K562 treated with DMSO at 1 percent for 12 hours (cell line): ENCODE data around the gene C1orf232. TPM values are rescaled to one million over a fixed set of nuclear protein-coding genes. Genes with fewer than 3 reads are reported as not detected.

Source experiments
- total RNA-seq: library from RNA; unstranded; fragments of 300-600 nt; gene quantifications from 2 replicates; pipeline ENCODE4 v1.2.3, GENCODE V29; 2022; ENCODE audit not compliant: insufficient read depth

C1orf232 gene
- not detected in 2 replicates for total RNA-seq

DNA sequence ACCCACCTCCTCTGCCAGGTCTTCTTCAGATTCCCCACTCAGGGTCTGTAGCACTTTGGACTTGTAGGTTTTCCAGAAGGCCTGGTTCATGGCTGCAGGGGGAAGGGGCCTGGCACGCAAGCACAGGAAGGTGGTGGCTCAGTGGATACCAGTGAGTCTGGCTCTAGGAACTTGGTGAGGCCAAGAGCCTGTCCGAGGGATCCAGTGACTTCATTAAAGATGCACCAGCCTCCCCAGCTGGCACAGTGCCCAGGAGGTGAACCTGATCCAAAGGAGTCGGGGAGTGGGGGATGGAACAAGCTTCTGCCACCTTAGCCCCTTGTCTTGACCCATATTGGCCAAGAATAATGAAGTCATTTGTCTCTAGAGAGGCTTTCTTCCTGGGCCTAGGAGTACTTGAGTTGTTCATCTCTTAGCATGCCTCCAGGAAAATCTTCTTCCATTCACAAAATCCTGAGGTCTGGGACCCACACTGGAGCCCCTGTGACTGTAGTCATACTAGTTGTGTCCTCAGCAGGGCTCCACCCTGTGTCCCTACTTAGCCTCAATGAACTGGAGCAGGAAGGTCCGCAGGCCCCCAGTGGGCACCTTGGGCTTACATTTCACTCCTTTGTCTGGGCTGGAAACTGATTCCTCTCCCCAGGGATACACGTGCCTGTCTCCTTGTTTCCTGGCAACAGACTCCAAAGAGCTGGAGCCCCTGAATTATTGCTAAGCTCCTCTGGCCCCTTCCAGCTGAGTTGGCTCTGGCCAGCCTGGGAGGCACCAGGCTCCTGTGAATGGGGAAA is at the start of gene C1orf232:
TSS of gene C1orf232 (minus strand) at position 554 of the 788 bp plus-strand sequence. CDS start at position 90, 464 bp downstream.

DNA sequence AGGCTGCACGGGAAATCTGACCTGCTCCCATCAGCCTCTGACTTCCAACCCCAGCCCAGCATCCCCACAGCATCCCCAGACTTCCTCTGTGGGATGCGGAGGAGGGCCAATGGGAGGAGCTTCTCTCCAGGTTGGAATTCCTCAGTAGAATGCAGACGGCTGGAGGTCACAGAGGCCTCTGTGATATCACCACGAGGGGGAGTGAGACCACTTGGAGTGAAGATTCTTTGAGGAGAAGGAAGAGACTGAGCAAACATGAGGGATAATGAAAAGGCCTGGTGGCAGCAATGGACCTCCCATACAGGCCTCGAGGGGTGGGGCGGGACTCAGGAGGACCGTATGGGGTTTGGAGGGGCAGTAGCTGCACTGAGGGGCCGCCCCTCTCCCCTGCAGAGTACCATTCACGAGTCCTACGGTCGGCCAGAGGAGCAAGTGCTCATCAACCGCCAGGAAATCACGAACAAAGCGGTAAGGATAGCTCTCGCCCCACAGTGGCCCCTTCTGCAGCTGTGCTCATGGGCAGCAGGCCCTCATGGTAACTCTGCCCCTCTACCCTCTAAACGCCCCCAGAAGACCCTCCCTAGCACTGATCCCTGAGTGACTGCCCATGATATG is 21.7 kb upstream of the C1orf232 start, which contains the start of gene CATSPER4:
TSS of gene CATSPER4 (plus strand) at position 230 of the 615 bp plus-strand sequence. CDS start at position 256, 26 bp downstream.

DNA sequence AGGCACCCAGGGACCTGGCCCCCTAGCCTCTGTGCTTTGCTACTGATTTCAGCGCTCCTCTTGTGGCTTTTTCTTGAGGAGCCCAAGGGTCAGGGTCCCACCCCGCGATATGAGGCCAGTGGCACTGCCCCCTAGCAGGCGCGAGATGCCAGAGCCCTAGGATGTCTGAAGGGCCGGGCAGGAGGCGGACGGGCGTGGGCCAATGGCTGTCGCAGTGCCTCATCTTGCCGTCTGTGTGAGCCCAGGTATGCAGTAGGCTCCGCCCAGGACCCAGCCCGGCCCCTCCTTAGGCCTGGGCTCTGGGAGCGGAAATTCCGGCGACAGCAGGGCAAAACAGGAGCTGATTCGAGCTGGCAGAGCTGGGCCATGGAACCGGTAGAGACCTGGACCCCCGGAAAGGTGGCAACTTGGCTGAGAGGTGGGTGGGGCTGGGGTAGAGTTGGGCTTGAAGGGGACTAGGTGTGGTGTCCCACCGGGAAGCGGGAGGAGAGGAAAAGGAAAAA is 8.5 kb upstream of the C1orf232 start, which contains the start of gene CNKSR1:
TSS of gene CNKSR1 (plus strand) at position 310 of the 503 bp plus-strand sequence. CDS start at position 367, 57 bp downstream.

DNA sequence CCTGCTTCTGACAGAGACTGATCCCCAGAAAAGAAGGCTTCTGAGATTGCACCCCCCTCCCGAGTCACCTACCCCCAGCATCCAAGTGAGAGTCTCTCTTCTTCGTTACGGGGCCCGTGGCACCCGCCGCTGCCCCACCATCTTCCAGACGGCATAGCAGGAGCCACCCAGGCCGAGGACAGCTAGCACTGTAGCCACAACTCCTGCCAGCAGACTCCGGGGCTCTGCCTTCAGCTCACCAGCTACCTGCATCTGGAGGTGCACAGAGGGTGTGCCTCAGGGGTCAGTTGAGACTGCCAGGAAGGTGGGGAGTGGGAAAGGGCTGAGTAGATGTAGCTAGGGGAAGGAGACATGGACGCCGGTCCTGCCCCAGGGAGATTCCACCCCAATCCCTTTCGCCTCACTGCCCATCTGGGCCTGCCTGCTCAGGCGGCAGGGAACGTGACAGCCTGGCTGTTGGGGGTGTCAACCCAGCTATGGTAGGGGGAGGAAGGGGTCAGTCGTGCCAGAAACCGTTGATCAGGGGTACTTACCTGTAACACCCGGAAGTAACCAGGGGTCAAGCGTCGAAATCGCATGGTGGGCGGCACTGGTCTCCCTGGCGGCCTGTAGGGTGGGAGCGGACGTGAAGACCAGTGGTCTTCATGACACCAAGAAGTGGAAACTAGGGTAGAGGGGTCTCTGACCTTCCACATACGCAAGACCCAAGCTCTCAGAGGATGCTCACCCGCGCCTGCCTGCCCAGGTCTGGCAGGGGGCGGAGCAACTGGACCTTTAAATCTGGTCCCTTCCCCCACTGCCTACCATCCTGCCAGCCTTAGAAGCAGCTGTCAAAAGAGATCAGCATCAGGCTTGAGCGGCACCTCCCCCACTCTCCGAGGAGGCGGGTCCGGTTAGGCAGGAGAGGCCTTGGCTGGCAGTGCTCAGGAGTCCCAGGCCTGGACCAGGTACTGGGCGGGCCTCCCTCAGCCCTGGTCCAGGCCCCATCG is 2.6 kb upstream of the C1orf232 start, which contains the start of gene ZNF593OS:
TSS of gene ZNF593OS (minus strand) at position 749 of the 989 bp plus-strand sequence. CDS start at position 578, 171 bp downstream.

DNA sequence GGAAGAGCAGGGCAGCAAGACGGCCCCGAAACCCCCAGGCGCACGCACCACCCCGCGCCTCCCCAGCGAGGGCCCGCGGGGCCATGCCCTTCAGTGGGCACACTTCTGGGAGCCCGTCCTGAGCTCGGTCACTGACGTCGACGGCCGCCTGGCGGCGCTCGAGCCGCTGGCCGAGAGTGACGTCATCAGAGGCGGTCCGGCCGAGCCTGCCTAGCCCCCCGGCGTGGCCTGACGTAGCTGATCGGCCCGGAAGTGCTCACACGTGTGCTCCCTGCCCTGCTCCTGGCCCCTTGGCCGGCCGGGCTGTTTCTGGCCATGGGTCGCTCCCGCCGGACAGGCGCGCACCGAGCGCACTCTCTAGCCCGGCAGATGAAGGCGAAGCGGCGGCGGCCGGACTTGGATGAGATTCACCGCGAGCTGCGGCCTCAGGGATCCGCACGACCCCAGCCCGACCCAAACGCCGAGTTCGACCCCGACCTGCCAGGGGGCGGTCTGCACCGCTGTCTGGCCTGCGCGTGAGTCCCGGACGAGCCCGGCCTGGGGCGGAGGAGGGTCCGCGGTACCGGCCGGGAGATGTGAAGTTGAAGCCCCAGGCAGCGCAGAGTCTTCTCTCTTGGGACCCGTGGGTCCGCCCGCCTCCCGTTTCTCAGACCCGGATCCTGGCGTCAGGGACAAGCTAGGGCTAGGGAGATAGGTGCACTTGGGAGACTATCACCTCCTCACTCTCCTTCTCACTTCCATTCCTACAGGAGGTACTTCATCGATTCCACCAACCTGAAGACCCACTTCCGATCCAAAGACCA is 1.1 kb upstream of the C1orf232 start, which contains the start of gene ZNF593:
TSS of gene ZNF593 (plus strand) at position 240 of the 803 bp plus-strand sequence. CDS start at position 316, 76 bp downstream.

DNA sequence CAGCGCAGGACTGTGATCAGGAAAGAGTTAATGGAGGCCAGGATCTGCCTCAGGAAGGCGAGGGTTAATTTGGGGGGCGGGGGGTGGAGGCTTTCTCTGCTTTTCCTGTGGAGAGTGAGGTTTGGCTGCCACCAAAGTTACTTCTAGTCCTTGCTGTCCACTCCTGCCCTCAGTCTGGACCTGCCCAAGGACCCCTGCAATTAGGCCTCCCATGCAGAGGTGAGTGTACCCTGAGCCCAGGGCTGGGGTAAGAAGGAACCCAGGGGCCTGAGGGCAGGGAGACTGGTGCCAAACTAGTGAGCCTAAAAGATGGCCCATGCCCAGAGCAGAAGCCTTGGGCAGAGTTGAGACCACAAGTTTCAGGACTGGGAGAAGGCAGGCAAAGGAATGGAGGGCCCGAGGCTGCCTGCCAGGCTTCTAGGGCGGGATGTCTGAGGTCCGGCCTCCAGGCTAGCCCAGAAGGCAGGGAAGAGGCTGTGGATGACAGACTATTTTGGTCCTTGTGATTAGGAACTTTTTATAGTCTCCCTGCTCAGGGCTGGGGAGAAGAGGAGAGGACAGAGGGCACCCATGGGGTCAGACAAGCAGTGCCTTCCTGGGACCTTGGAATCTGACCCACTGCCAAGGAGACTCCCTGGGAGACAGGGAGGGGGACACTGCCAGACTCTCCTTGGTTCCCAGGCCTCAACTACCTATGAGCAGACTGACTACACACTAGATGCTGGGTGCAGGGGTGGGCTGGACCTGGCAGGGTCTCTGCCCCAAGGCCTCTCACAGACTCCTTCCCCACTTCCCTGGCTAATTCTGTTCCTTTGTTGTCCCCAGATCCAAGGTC is 9.6 kb downstream of the C1orf232 start, which contains the start of gene FAM110D:
TSS of gene FAM110D (plus strand) at position 172 of the 835 bp plus-strand sequence. CDS start 2,213 bp downstream, outside the sequence.

Other genes with a start within 250 kb of the C1orf232 start
- gene PAFAH2, start 170.9 kb downstream of the C1orf232 start, total RNA-seq, result 5.4 and 8.6 TPM in 2 replicates
- gene EXTL1, start 147.2 kb downstream of the C1orf232 start, total RNA-seq, result 0.38 TPM in 1 of 2 replicates, not detected in the other
- not detected in 2 replicates for gene SLC30A2, start 122.8 kb downstream of the C1orf232 start, total RNA-seq
- 0.37 TPM in 1 of 2 replicates, not detected in the other for gene TRIM63, start 101.3 kb downstream of the C1orf232 start, total RNA-seq
- gene PDIK1L, start 57.1 kb downstream of the C1orf232 start, total RNA-seq, result 4.8 and 16.2 TPM in 2 replicates
- 0.47 and 0.70 TPM in 2 replicates for gene FAM110D, start 9.9 kb downstream of the C1orf232 start, total RNA-seq
- gene ZNF593, start 945 bp upstream of the C1orf232 start, total RNA-seq, result 71.2 and 131 TPM in 2 replicates
- 4.6 TPM in 1 of 2 replicates, not detected in the other for gene ZNF593OS, start 2.9 kb upstream of the C1orf232 start, total RNA-seq
- gene CNKSR1, start 8.5 kb upstream of the C1orf232 start, total RNA-seq, result 0.62 and 0.64 TPM in 2 replicates
- gene CATSPER4, start 21.6 kb upstream of the C1orf232 start, total RNA-seq, result not detected in 2 replicates
- 37.8 and 85.8 TPM in 2 replicates for gene CEP85, start 65.2 kb upstream of the C1orf232 start, total RNA-seq
- 70.9 and 79.9 TPM in 2 replicates for gene SH3BGRL3, start 111.1 kb upstream of the C1orf232 start, total RNA-seq
- gene UBXN11, start 137.7 kb upstream of the C1orf232 start, total RNA-seq, result 15.6 and 18.2 TPM in 2 replicates
- gene CD52, start 149.0 kb upstream of the C1orf232 start, total RNA-seq, result 57.7 and 74.8 TPM in 2 replicates
- 2.4 and 7.7 TPM in 2 replicates for gene CRYBG2, start 185.2 kb upstream of the C1orf232 start, total RNA-seq
- not detected in 2 replicates for gene ZNF683, start 203.8 kb upstream of the C1orf232 start, total RNA-seq
- not detected in 2 replicates for gene LIN28A, start 241.9 kb upstream of the C1orf232 start, total RNA-seq